ENCODE data around the gene FOXP4.
"Not testable (repeated sequence)": the region's sequence is repeated elsewhere in the genome, so short reads cannot be mapped to it uniquely, and the experiment has no call there.

The FOXP4 gene

DNA sequence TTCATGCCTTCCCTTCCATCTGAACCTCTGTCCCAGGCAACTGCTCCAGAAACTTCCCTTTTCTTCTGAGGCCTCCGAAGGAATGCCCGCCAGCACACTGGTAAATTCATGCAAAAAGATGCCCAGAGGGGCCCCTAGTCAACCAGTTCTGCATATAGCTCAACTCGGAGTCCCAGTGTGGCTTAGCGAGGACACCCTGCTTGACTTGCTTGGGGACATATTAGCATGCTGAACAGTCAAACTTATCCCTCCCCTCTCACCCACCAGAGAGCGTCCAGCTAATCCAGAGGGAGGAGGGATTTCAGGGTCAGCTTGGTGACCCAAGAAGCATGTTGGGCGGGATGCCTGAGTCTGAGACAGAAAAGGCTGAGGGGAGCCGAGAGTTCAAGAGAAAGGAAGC, 69.1 kb downstream of the FOXP4 start:
- H3K36me3 ChIP-seq (ENCODE audit: insufficient read depth, low read length) = no peaks in the 10 kb centered on the region
- H3K9ac ChIP-seq (ENCODE audit: low read length) = no peak overlapping the region
- no peaks in the 10 kb centered on the region for H3K79me2 ChIP-seq (ENCODE audit: insufficient read depth, low read length)
- no peak for TF ChIP-seq EZH2 (IDR thresholded peaks at IDR 0.05; ENCODE audit: borderline replicate concordance, low read length)
- TF ChIP-seq, protein P1, sequence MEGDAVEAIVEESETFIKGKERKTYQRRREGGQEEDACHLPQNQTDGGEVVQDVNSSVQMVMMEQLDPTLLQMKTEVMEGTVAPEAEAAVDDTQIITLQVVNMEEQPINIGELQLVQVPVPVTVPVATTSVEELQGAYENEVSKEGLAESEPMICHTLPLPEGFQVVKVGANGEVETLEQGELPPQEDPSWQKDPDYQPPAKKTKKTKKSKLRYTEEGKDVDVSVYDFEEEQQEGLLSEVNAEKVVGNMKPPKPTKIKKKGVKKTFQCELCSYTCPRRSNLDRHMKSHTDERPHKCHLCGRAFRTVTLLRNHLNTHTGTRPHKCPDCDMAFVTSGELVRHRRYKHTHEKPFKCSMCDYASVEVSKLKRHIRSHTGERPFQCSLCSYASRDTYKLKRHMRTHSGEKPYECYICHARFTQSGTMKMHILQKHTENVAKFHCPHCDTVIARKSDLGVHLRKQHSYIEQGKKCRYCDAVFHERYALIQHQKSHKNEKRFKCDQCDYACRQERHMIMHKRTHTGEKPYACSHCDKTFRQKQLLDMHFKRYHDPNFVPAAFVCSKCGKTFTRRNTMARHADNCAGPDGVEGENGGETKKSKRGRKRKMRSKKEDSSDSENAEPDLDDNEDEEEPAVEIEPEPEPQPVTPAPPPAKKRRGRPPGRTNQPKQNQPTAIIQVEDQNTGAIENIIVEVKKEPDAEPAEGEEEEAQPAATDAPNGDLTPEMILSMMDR (IDR thresholded peaks at IDR 0.05; ENCODE audit: low read length) = no peak
- H3K9me2 ChIP-seq (ENCODE audit: low read depth, low read length) = no peaks in the 10 kb centered on the region
- peaks cover 2% of the 10 kb centered on the region; the same call in 1 of the 2 replicates for H3K9me3 ChIP-seq (ENCODE audit: low read length)
- H4K20me1 ChIP-seq (ENCODE audit: insufficient read depth, low read length) = no peaks in the 10 kb centered on the region
- no peaks in the 10 kb centered on the region for H3F3A ChIP-seq (ENCODE audit: insufficient read depth, low read length)
- no peak overlapping the region for H3K4me2 ChIP-seq (ENCODE audit: low read length)
- H3K4me1 ChIP-seq (ENCODE audit: insufficient read depth, low read length, severe bottlenecking) = no peaks in the 10 kb centered on the region
- H3K27me3 ChIP-seq (ENCODE audit: insufficient read depth, low read length) = no peaks in the 10 kb centered on the region
- H3K4me3 ChIP-seq (ENCODE audit: low read depth, low read length, poor library complexity, severe bottlenecking) = no peak overlapping the region
- H3K27ac ChIP-seq (ENCODE audit: low read depth, low read length, poor library complexity, severe bottlenecking) = no peak overlapping the region
- H2AFZ ChIP-seq (ENCODE audit: low read length) = no peak overlapping the region

DNA sequence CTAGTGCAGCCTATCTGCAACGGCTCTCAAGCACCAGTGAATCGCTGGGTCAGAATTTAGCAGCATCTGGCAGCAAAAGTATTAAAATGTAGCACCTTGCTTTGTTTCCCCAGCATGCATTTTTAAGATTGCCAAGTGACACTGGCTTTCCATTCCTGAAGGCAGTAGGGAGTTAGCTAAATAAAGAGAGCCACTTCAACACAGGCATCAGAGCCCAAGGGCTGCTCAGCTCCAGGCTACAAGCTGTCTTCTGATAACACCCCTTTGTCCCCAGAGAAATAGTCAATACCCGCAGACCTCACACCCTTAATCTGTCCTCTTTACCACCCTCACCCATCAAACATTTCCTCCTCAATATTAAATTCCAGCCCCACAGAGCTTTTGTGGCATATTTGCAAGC, 72.4 kb downstream of the FOXP4 start:
- H3K27ac ChIP-seq (ENCODE audit: low read depth, low read length, poor library complexity, severe bottlenecking) = no peak overlapping the region
- H3K9ac ChIP-seq (ENCODE audit: low read length) = no peak overlapping the region
- no peaks in the 10 kb centered on the region for H3K9me2 ChIP-seq (ENCODE audit: low read depth, low read length)
- no peak overlapping the region for H3K4me2 ChIP-seq (ENCODE audit: low read length)
- no peaks in the 10 kb centered on the region for H3K36me3 ChIP-seq (ENCODE audit: insufficient read depth, low read length)
- no peaks in the 10 kb centered on the region for H3F3A ChIP-seq (ENCODE audit: insufficient read depth, low read length)
- no peaks in the 10 kb centered on the region for H3K4me1 ChIP-seq (ENCODE audit: insufficient read depth, low read length, severe bottlenecking)
- H4K20me1 ChIP-seq (ENCODE audit: insufficient read depth, low read length) = no peaks in the 10 kb centered on the region
- H3K4me3 ChIP-seq (ENCODE audit: low read depth, low read length, poor library complexity, severe bottlenecking) = no peak overlapping the region
- no peaks in the 10 kb centered on the region for H3K79me2 ChIP-seq (ENCODE audit: insufficient read depth, low read length)
- H3K9me3 ChIP-seq (ENCODE audit: low read length) = peaks cover 6% of the 10 kb centered on the region
- no peaks in the 10 kb centered on the region; the same call in 1 of the 2 replicates for H3K27me3 ChIP-seq (ENCODE audit: insufficient read depth, low read length)
- TF ChIP-seq, protein P1 (IDR thresholded peaks at IDR 0.05; ENCODE audit: low read length) = no peak
- no peak for TF ChIP-seq EZH2 (IDR thresholded peaks at IDR 0.05; ENCODE audit: borderline replicate concordance, low read length)
- no peak overlapping the region for H2AFZ ChIP-seq (ENCODE audit: low read length)

DNA sequence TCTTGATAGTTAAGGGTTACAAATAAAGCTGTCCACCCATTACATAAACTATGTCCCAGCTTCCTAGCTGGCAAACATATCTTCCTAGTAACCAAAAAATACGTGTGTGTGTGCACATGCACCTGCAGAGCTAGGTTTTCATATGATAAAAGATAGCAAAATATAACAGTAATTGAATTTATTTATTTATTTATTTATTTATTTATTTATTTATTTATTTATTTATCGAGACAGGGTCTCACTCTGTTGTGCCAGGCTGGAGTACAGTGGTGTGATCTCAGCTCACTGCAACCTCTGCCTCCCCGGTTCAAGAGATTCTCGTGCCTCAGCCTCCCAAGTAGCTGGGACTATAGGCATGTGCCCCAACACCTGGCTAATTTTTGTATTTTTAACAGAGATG, 73.0 kb downstream of the FOXP4 start:
- not testable (repeated sequence) for H3K79me2 ChIP-seq (ENCODE audit: insufficient read depth, low read length); H3K9me3 ChIP-seq (ENCODE audit: low read length); H3F3A ChIP-seq (ENCODE audit: insufficient read depth, low read length); H3K9ac ChIP-seq (ENCODE audit: low read length); H3K4me3 ChIP-seq (ENCODE audit: low read depth, low read length, poor library complexity, severe bottlenecking); H3K27ac ChIP-seq (ENCODE audit: low read depth, low read length, poor library complexity, severe bottlenecking); H3K27me3 ChIP-seq (ENCODE audit: insufficient read depth, low read length); H3K4me2 ChIP-seq (ENCODE audit: low read length); H3K9me2 ChIP-seq (ENCODE audit: low read depth, low read length); H3K36me3 ChIP-seq (ENCODE audit: insufficient read depth, low read length); H4K20me1 ChIP-seq (ENCODE audit: insufficient read depth, low read length); H3K4me1 ChIP-seq (ENCODE audit: insufficient read depth, low read length, severe bottlenecking); H2AFZ ChIP-seq (ENCODE audit: low read length)

DNA sequence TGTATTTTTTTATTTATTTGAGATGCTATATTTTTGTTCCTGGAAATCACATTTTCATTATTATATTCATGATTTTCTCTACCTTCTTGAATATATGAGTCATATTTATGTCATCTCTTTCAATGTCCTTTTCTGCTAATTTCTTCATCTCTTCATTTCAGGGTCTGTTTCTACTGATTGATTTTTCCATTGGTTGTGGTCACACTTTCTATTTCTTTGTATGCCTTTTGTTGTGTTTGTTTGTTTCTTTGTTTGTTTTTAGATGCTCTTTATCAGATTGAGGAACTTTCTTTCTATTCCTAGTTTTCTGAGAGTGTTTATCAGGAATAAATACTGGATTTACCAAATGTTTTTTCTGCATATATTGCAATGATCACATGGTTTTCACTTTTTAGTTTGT, 75.2 kb downstream of the FOXP4 start:
- Histone ChIP-seq H3K27ac (ENCODE audit: low read depth, low read length, poor library complexity, severe bottlenecking) (no peak overlapping the region), H3K4me1 (ENCODE audit: insufficient read depth, low read length, severe bottlenecking) (peaks cover 17% of the 10 kb centered on the region), H3K79me2 (ENCODE audit: insufficient read depth, low read length) (no peaks in the 10 kb centered on the region), H3K36me3 (ENCODE audit: insufficient read depth, low read length) (no peaks in the 10 kb centered on the region), H4K20me1 (ENCODE audit: insufficient read depth, low read length) (no peaks in the 10 kb centered on the region), H3K4me3 (ENCODE audit: low read depth, low read length, poor library complexity, severe bottlenecking) (no peak overlapping the region), H3K9me2 (ENCODE audit: low read depth, low read length) (no peaks in the 10 kb centered on the region), H3K27me3 (ENCODE audit: insufficient read depth, low read length) (no peaks in the 10 kb centered on the region; the same call in 1 of the 2 replicates), H2AFZ (ENCODE audit: low read length) (no peak overlapping the region), H3K4me2 (ENCODE audit: low read length) (no peak overlapping the region), H3K9ac (ENCODE audit: low read length) (no peak overlapping the region), H3K9me3 (ENCODE audit: low read length) (peaks cover 5% of the 10 kb centered on the region; the same call in 1 of the 2 replicates), H3F3A (ENCODE audit: insufficient read depth, low read length) (no peaks in the 10 kb centered on the region)
- TF ChIP-seq EZH2 (IDR thresholded peaks at IDR 0.05; ENCODE audit: borderline replicate concordance, low read length) = no peak
- TF ChIP-seq, protein P1 (IDR thresholded peaks at IDR 0.05; ENCODE audit: low read length) = no peak

Measured in OCI-LY1 (cell line).